Lung (tissue), 12 donors: Measurements from ENCODE around the gene CYTH3. TPM values are rescaled to one million over a fixed set of nuclear protein-coding genes. Genes with fewer than 3 reads are reported as not detected.

Experiments used
- ATAC-seq: fragments of 200-7000 bp; cut with Tn5 transposase; one replicate; pipeline ENCODE4 v1.9.1; 2020; ENCODE audit warnings: moderate number of reproducible peaks; ENCODE audit not compliant: insufficient read depth, low FRiP score
- DNase-seq, 3 donors: peaks; one replicate each; pipeline ENCODE4 v3.0.0-alpha.2; 2013 to 2017
- H3K27ac ChIP-seq, 2 donors: one replicate each; pipeline ENCODE4 v1.5.1; 2013; ENCODE audit warnings: mild to moderate bottlenecking in 2 of 2, moderate library complexity in 2 of 2, control low read depth in 1 of 2, inconsistent platforms in 1 of 2, low read depth in 1 of 2, low read length in 1 of 2
- H3K27me3 ChIP-seq, 3 donors: one replicate each; pipeline ENCODE4 v1.5.1; 2013; ENCODE audit warnings: low read length in 2 of 3; ENCODE audit not compliant: control insufficient read depth in 3 of 3, insufficient read depth in 3 of 3
- H3K36me3 ChIP-seq, 4 donors: one replicate each; pipeline ENCODE4 v1.5.1; 2013; ENCODE audit warnings: low read length in 4 of 4, mild to moderate bottlenecking in 1 of 4, moderate library complexity in 1 of 4; ENCODE audit not compliant: control insufficient read depth in 4 of 4, insufficient read depth in 4 of 4
- H3K4me1 ChIP-seq, 5 donors: one replicate each; pipeline ENCODE4 v1.5.1; 2013; ENCODE audit warnings: low read length in 5 of 5, mild to moderate bottlenecking in 2 of 5, moderate library complexity in 1 of 5; ENCODE audit not compliant: control insufficient read depth in 5 of 5, insufficient read depth in 5 of 5
- H3K4me3 ChIP-seq: one replicate; pipeline ENCODE4 v1.5.1; 2013; ENCODE audit warnings: mild to moderate bottlenecking, control low read depth, moderate library complexity
- H3K9ac ChIP-seq, 2 donors: one replicate each; pipeline ENCODE4 v1.5.1; 2013; ENCODE audit warnings: low read length in 2 of 2, control low read depth in 1 of 2; ENCODE audit not compliant: insufficient read depth in 1 of 2
- H3K9me3 ChIP-seq, 4 donors: one replicate each; pipeline ENCODE4 v1.5.1; 2013; ENCODE audit warnings: low read length in 3 of 4, mild to moderate bottlenecking in 1 of 4, moderate library complexity in 1 of 4; ENCODE audit not compliant: control insufficient read depth in 4 of 4, insufficient read depth in 3 of 4
- WGBS, 2 donors: extraction: QIAGEN DNeasy Blood & Tissue Kit; methylation state at CpG; one replicate each; pipeline ENCODE4 v1.1.7; 2013; 5-methylcytosine and 5-hydroxymethylcytosine counted together
- polyA plus RNA-seq, 2 donors: library from polyadenylated mRNA; stranded (reverse); fragments of 200-250 nt; gene quantifications; one replicate each; pipeline ENCODE4 v1.2.1, GENCODE V29; 2013
- total RNA-seq, 2 donors: library from RNA; depleted of rRNA in 1 of 2; stranded (reverse); fragments of >200 nt in 1 of 2; gene quantifications; one replicate each; pipeline ENCODE4 v1.2.1, GENCODE V29; 2014 to 2021
- TF ChIP-seq, protein P1 (sequence below): IDR thresholded peaks from 2 replicates; pipeline ENCODE4 v1.5.1; 2012; ENCODE audit warnings: mild to moderate bottlenecking; ENCODE audit errors: control extremely low read depth, extremely low read depth
- donor health status: control.
- donor health status: control.
- donor health status: Bipolar disorder and iron deficiency.
- donor health status: healthy.
- donor health status: DM: yes; HTN: yes; CAD: no.

CYTH3 gene
- total and polyA plus RNA-seq, 4 donors = 8.2 to 28.7 (median 15.5) TPM

DNA sequence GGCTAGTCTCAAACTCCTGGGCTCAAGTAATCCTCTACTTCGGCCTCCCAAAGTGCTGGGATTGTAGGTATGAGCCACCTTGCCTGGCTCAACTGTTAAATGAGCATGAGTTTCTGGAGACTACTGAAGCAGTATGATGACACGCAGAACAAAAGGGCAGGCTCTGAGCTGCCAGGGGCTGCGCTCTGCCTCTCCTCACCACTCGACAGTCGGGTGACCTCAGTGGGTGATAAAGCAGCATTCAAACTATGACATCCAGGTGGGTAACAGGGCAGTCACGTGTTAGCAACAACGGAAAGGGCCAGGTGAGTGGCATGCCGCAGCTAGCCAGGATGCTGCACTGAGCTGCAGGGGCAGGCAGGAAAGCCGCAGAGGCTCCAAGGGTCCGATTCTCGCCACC is 71.5 kb downstream of the CYTH3 start:
- Histone ChIP-seq H3K27me3 (no peaks in the 10 kb centered on the region), H3K9me3 (no peaks in the 10 kb centered on the region), H3K27ac (no peak overlapping the region), H3K4me1 (peaks cover 0 to 15% (median 0%) of the 10 kb centered on the region in 5 donors), H3K36me3 (no peaks in the 10 kb centered on the region), H3K9ac (no peak overlapping the region), H3K4me3 (no peak overlapping the region)
- ATAC-seq (no peak), DNase-seq (no peak)
- TF ChIP-seq, protein P1, sequence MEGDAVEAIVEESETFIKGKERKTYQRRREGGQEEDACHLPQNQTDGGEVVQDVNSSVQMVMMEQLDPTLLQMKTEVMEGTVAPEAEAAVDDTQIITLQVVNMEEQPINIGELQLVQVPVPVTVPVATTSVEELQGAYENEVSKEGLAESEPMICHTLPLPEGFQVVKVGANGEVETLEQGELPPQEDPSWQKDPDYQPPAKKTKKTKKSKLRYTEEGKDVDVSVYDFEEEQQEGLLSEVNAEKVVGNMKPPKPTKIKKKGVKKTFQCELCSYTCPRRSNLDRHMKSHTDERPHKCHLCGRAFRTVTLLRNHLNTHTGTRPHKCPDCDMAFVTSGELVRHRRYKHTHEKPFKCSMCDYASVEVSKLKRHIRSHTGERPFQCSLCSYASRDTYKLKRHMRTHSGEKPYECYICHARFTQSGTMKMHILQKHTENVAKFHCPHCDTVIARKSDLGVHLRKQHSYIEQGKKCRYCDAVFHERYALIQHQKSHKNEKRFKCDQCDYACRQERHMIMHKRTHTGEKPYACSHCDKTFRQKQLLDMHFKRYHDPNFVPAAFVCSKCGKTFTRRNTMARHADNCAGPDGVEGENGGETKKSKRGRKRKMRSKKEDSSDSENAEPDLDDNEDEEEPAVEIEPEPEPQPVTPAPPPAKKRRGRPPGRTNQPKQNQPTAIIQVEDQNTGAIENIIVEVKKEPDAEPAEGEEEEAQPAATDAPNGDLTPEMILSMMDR = no peak
- WGBS, 2 donors = 97% methylated on average over 11 of the region's 11 CpGs

DNA sequence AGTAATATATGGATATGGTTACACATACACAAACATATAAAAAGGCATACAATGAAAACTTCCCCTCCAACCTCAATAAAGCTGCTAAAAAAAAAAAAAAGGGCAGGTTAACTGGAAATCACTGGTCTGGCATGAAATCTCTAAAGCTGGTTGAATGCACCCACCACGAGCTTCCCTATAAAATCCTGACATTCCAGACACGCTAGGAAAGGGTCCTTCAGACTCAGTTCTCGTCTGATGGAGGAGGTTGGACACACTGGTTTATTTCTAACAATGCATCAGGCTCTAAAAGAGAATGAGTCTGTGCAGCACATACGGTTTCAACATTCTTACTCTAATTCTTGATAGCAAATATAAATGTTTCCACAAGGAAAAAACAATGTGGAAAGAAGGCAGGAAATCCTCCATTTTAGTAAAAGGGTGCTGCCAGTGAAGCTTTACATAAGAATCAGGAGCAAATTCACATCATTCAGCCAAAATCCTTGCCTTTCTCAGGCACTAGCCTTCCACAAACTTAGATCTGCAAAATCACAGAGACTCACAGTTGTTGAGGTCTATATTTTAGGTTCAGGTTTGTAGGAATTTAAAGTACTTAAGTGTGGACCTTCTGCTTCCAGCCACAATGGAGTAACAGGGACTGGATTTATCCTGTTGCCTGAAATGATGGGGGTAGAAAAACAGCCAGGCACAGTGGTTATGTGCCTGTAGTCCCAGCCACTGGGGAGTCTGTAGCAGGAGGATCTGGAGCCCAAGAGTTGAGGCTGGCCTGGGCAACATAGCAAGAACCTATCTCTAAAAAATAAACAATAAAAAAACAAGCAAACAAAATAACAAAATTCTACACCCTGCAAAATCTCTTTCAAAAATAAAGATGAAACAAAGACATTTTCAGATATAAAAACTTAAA is 73.5 kb downstream of the CYTH3 start:
- WGBS, 2 donors = 72 to 87% methylated on average over 4 of the region's 4 CpGs
- Histone ChIP-seq H3K9me3 (no peaks in the 10 kb centered on the region), H3K4me1 (peaks cover 0 to 17% (median 0%) of the 10 kb centered on the region in 5 donors), H3K27ac (no peak overlapping the region), H3K9ac (no peak overlapping the region), H3K27me3 (no peaks in the 10 kb centered on the region), H3K36me3 (no peaks in the 10 kb centered on the region), H3K4me3 (no peak overlapping the region)
- TF ChIP-seq, protein P1 = no peak
- ATAC-seq (no peak), DNase-seq (no peak)

DNA sequence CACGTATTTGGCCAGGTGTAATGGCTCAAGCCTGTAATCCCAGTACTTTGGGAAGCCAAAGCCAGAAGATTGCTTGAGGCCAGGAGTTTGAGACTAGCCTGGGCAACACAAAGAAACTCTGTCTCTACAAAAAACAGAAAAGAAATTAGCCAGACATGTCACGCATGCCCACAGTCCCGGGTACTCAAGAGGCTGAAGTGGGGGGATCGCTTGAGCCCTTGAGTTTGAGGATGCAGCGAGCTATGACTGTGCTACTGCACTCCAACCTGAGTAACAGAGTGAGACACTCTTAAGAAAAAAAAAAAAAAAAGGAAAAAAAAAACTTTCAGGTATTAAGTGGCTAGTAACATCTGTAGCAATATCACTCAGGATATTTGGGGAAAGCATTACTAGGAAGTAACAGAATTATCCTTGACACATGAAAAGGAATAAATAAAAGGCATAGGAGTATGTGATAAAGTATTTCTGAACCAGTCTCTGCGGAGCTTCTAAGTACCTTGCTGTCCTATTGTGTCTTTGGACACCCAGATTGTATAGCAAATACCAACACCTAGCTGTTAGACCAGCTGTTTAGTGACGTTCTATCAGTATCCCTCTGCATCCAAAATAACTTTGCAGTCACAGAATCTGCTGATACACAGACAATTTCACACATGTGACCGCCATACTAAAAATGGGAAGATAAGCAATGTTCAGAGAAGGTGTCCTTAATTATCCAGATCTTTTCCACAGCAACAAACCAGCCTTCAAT is 74.4 kb downstream of the CYTH3 start:
- Histone ChIP-seq H3K27me3 (no peaks in the 10 kb centered on the region), H3K4me3 (no peak overlapping the region), H3K9me3 (no peaks in the 10 kb centered on the region), H3K4me1 (peaks cover 0 to 17% (median 0%) of the 10 kb centered on the region in 5 donors), H3K9ac (no peak overlapping the region), H3K27ac (no peak overlapping the region), H3K36me3 (no peaks in the 10 kb centered on the region)
- WGBS, 2 donors = 85 to 95% methylated on average over 8 of the region's 8 CpGs
- DNase-seq (no peak), ATAC-seq (no peak)
- TF ChIP-seq, protein P1 = no peak
